Measurements from ENCODE around the gene SMYD3.

- TF ChIP-seq CTCF (tag by site-specific recombination; IDR thresholded peaks at IDR 0.05) (no peak), ZNF521 (tag by site-specific recombination; IDR thresholded peaks at IDR 0.05) (no peak), ZNF23 (tag by site-specific recombination; IDR thresholded peaks at IDR 0.05; ENCODE audit: borderline replicate concordance) (no peak), ZNF513 (tag by site-specific recombination; IDR thresholded peaks at IDR 0.05) (no peak), ZBTB7A (tag by site-specific recombination; IDR thresholded peaks at IDR 0.05; ENCODE audit: low read depth) (no peak), ZNF398 (tag by site-specific recombination; IDR thresholded peaks at IDR 0.05) (no peak), TSHZ1 (tag by site-specific recombination; IDR thresholded peaks at IDR 0.05; ENCODE audit: borderline replicate concordance) (no peak), ZBTB26 (tag by site-specific recombination; optimal IDR thresholded peaks at IDR 0.05) (no peak)
Measured at GRCh38 chr1:246214708-246215509, 292.2 kb downstream of the SMYD3 start.
